Effector CD4-positive, alpha-beta T cell (primary cell): ENCODE results near the gene DIDO1.
"Not testable (repeated sequence)": the region's sequence is repeated elsewhere in the genome, so short reads cannot be mapped to it uniquely, and the experiment has no call there.

ENCODE experiments used
- DNase-seq: peaks from one replicate; pipeline ENCODE4 v3.0.0-alpha.2; 2020

Gene DIDO1

DNA sequence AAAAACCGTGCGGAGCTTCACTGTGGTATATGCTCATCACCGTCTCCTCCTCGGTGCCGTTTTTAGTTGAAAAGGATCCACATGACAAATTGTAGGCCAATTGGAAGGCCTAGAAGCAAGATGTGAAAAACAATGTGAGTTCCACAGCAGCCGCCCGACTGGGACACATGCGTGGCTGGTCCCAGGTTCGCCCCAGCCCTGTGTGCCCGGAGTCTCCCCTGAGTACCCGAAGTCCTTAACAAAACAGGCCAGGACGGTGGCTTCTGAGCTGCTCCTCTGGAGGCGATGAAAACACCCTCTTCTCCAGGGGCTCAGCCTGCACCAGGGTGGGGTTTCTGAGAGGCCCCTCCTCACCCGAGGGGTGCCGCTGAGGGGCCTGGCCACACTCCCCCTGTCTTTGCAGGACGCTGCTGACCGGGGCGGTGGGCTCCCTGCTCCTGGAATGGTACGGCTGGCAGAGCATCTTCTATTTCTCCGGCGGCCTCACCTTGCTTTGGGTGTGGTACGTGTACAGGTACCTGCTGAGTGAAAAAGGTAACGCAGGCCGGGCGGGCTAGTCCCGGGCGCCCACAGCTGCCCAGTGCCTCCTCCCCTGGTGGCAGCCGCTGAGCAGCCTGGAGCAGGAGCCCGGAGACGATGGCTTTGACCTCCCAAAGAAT, 36.0 kb upstream of the DIDO1 start:
- DNase-seq = no peak

DNA sequence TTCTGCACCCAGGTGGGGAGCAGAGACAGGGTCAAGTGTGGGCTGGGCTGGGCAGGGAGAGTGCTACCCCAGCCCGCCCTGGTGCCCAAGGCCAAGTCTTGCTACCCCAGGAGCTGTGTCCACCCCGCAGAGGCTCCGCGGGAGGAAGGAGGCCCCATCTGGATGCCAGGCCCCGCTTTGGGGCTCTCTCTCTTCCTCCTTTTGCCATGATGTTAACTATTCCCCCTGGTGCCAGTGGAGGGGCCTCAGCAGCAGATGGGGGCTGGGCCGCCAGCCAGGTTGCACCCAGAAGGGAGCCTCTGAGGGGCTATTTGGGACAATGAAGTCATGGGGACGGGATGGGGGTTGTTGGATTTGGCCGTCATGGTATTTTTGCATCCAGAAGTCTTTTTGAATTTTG, 35.5 kb upstream of the DIDO1 start:
- no peak for DNase-seq

GRCh38 chr20:62961310-62961783, 35.0 kb upstream of the DIDO1 start:
- no peak for DNase-seq

- not testable (repeated sequence) for DNase-seq
Observed at GRCh38 chr20:62960446-62961309, 34.4 kb upstream of the DIDO1 start.

- no peak for DNase-seq
Observed at GRCh38 chr20:62959998-62960436, 33.7 kb upstream of the DIDO1 start.

DNA sequence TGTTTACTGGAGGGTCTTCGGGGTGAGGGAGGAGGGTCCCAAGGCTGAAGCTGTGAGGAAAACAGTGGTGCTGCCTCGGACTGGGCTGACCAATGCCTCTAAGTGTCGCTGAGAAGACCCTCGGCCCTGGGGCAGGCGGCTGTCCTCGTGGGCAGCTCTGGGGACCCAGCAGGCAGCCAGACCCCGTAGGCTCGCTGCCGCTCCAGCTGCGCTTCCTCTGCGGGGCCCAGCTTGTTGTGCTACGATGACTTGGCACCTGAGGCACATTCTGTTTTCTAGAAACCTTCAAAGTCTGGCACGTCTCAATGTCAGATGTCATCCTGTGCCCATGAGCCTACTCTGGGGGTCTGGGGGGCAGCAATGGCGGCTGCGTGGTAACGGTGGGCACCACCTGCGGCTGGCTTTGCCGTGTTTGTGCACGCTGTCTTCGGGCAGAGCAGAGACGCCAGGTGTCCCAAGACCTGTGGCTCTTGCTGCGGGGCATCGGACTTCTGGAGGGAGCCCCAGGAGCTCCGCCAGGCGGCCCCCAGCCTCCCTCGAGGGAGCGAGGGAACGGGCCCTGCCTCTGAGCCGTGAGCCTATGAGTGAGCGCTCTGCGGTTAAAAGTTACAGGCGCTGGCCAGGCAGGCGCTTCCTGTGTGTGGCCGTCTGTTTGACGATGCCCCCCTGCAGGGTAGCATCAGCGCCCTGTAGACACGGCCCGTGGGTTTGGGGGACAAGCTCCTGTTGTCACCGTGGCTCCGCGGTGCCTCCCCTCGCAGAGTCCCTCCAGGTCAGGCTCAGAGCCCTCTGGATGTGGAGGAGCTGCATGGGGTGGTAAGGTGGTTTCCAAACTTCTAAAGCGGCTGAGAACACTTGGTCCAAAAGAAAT, 33.0 kb upstream of the DIDO1 start:
- no peak for DNase-seq

GRCh38 chr20:62958388-62959100, 32.2 kb upstream of the DIDO1 start:
- no peak for DNase-seq

DNA sequence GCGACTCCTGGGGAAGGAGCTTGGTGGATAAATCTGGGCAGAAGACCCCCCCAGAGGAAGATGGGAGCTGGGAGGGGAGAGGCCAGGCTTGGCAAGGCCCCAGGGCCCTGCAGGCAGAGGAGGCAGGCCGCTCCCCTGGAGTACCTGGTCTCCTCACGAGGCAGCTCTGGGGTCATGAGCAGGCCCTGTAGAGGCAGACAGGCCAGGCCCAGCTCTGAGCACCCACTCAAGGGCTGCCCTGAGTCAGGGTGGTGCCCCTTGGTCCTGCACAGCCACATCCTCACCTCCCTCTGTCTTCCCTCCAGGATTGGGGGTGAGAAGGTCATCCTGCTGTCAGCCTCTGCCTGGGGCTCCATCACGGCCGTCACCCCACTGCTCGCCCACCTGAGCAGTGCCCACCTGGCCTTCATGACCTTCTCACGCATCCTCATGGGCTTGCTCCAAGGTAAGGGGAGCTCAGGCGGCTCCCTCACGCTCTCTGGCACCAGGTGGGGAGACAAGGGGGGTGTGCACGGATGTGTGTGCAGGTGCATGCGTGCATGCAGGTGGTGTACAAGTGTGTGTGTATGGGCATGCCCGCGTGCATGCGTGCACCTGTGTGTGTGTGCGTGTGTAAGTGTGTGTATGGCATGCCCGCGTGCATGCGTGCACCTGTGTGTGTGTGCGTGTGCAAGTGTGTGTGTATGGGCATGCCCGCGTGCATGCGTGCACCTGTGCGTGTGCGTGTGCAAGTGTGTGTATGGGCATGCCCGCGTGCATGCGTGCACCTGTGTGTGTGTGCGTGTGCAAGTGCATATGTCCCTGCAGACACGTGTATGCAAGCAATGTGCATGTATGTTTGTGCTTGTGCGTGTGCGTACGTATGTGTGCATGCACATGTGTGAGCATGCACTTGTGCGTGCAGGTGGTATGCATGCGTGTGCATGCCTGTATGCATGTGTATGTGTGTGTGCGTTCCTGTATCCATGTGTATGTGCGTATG, 31.1 kb upstream of the DIDO1 start:
- DNase-seq = no peak

- DNase-seq = no peak
Observed at GRCh38 chr20:62956387-62957135, 30.3 kb upstream of the DIDO1 start.

- no peak for DNase-seq
Observed at GRCh38 chr20:62955519-62956386, 29.4 kb upstream of the DIDO1 start.

DNA sequence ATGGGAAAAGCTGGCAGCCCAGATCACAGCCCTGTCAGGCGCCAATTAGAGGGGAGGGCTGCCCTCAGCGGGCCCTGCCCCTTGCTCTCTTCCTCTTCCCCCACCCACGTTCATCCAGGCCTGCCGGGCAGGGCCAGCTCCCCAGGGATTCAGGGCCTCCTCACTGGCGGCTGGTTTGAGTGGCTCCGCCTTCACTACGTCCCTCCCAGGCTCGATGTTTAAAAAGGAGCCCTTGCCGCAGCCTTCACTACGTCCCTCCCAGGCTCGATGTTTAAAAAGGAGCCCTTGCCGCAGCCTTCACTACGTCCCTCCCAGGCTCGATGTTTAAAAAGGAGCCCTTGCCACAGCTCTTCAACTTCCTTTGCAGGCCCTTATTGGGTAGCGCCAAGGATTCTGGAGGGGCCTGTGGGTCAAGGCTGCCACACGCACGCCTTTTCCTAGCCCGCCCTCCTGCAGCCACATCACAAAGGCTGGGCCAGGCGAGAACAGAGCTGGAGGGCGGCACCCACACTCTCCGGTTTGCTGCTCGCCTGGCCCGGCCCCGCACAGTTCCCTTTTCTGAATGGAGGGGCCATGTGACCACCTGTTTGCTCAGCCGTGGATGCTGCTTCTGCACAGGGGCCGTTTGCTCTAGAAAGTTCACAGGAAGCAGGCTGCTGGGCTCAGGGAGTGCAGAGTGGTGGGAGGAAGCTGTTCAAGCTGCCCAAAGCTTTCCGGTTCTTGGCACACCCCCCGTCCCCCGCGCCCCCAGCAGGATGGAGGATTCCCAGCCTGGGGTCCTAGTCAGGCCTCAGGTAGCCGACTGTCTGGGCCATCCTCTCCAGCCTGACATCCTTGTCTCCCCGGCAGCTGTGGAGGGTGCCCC, 27.8 kb upstream of the DIDO1 start:
- DNase-seq = peak; percentile 64

DNA sequence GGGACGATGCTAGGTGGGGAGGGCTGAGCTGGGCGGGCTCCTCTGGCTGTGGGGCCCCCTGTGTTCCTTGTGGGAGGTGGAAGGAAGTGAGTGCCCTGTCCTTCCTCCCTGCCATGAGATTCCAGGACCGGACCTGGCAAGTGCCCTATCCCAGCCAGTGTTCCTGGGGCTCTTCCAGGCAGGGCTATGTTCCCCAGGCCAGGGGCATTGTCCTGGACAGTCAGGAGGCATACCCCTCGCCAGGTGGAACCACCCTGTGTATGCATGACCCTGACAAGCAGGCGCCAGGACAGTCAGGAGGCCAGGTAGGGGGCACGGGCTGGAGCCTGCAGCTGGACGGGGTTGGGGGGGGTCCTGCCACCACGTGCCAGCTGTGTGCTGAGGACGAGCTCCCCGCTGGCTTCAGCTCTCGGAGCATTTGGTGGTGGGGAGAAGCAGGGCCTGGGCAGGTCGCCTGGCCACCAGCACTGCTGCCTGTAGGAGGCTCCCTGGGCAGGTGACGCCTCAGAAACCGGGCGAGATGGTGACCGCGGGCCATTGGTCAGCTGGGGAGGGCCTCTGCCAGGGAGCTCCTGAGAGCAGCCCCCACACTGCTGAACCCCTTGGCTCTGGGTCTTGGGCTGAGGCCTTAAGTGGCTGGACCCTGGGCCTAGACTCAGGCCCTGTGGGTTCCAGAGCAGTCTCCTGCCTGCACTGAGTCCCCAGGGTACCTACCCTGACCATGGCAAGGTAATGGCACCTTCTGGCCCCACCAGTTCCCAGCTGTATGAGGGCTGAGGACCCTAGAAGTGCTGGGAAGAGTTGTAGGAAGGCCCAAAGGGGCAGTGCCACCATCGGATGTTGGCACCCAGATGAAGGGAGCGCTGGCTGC, 26.9 kb upstream of the DIDO1 start:
- DNase-seq = no peak

DNA sequence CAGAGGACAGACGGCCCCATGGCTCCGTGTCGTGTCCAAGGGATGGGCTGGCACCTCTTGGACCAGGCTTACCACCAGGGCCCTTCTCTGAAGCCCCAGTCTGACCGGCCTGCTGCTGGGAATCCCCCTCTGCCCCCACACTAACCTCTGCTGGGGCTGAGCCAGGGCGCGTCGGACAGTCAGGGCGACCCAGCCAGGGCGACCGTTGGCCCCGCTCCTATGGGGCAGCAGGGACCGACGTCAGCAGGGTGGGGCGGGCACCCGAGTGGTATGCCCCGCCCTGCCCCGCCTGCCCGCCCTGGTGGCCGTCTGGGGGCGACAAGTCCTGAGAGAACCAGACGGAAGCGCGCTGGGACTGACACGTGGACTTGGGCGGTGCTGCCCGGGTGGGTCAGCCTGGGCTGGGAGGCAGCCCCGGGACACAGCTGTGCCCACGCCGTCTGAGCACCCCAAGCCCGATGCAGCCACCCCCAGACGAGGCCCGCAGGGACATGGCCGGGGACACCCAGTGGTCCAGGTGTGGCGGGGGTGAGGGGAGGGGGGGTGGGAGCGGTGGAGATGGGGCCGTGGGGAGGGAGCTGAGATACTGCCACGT, 26.2 kb upstream of the DIDO1 start, which contains the start of gene SLC17A9:
Gene SLC17A9, plus strand, starts transcription at position 337 of the 595 bp plus-strand sequence. Its CDS starts 122 bp downstream, at position 459.
- peak; percentile 31 for DNase-seq

- DNase-seq = no peak
Observed at GRCh38 chr20:62951896-62952372, 25.6 kb upstream of the DIDO1 start.

DNA sequence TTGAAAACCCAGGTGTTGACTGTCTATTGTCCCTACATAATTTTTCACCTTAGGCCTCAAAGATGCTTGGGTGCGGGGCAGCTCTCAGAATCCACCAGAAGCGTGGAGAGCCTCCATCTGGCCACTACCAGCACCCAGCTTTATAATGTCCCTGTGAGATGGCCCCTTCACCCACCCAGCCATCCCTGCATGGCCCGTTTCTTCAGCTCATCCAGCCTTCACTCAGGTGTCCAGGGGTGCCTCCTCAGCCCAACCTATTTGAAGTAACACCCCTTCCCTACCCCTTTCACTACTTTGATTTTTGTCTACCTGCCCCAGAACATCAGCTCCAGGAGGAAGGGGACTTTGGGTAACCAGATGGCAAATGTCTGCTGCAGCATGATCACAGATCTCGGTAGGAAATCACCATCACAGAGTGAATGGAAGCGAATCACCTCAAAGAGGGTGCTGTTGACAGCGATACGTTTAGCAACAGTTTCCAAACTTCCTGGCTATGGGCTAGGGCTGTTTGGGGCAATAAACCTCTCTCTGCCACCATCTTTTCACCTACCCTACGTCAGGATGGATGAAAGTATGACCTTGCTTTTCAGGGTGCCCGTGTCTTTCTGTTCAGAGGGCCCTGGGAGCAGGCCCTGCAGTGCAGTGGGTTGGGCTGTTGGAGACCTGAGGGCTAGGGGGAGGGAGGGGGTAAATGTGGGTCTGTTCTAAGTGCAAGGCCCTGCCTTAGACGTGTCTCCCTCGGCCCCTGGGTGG, 25.0 kb upstream of the DIDO1 start:
- no peak for DNase-seq

- no peak for DNase-seq
Observed at GRCh38 chr20:62950741-62951140, 24.4 kb upstream of the DIDO1 start.
